ENCODE results near the gene TBPL1.
"Not testable (repeated sequence)": the region's sequence is repeated elsewhere in the genome, so short reads cannot be mapped to it uniquely, and the experiment has no call there.

Gene TBPL1

DNA sequence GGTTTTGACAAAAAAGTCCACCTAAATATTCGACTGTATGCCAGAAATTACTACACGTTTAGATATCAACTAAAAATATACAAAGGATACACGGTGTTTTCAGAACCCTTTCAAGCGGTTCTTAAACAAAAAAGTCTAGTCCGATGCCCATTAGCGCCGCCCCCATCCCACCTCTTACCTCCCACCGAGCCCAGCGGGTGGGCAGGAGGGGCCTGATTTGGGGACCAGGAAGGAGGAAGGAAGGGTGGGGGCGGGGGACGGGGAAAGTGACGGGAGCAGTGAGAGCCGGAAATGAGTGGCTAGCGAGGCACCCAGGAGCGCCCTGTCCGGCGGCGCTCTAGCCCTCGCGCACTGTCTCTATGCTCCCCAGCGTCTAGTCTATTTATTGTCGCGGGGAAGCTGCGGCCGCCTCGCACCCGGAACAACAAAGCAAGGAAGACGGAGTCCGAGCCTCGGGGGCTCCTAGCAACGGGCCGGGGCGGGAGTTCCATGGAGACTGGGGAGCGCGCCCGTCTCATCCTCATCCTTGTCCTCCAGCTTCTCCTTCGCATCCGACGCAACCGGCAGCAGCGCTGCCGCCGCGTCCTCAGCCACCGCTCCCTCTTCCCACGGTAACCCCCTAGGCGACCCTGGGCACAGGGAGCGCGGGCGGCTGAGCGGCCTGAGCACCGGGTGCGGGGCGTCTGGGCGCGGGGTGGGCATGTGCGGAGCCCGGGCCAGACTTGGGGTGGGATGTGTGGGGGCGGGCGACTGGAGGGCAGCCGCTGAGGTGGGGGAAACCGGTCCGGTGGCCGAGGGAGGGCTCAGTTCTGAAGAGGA lies at the start of gene TBPL1:
Gene TBPL1 (plus strand): TSS at position 410 of the 819 bp plus-strand sequence. CDS start 26,902 bp downstream, outside the sequence.
- peak; percentile 70 for DNase-seq (ENCODE audit: low spot score)

DNA sequence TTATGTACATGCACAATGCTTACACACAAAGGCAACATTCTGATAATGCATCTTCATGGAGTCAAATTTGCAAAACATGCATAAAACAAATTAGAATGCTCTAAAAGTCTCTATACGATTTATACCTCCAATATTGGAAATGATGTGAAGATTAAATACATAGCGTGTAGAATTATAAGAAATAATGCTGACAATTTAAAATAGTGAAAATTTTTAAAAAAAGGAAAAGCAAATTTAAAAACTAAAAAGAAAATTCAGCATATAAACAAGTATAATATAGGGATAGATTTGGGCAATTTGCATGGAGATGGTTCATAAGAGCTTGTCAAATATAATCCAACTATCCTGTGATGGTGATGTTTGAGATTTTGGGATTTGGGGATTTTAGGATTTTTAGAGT lies 49.2 kb upstream of the TBPL1 start:
- no peak for DNase-seq (ENCODE audit: low spot score)

DNA sequence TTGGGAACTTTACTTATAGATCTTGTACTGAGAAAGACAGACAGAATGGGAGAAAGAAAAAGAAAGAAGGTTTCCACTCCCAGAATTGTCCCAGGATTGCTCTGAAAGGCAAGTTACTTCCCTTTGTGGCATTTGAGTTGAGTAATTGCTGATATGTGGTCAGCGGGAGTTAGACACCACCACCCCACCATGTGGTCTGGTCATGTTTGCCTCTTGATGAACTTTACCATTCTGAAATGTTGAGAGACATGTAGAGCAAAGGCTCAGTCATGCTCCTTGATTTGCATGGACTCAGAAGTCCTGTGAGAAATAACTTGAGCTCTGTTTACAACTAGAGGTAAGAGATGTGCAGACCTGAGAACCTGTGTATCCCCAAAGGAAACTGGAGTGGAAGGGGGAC lies 47.0 kb upstream of the TBPL1 start:
- no peak for DNase-seq (ENCODE audit: low spot score)

DNA sequence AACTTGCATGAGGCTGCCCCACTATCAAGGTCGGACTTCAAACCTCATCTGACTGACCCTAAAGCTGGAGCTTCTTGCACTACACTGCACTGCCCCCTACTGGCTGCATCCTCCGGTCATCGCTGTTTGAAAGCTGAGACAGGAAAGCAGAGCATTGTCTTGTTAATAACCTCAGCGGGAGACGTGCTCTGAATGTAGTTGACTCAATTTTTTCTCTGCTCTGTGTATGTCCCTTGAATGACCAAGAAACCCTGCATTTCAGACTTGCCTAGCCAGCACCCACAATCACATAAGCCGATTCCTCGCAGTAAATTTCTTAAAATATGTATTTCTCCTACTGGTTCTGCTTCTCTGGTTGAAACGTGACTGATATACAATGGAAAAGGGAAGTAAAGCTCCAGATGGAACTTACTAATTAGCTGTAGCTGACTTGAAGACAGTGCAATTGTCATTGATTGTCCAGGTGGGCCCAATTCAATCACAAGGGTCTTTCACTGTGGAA lies 36.3 kb upstream of the TBPL1 start:
- DNase-seq (ENCODE audit: low spot score) = peak; percentile 63

DNA sequence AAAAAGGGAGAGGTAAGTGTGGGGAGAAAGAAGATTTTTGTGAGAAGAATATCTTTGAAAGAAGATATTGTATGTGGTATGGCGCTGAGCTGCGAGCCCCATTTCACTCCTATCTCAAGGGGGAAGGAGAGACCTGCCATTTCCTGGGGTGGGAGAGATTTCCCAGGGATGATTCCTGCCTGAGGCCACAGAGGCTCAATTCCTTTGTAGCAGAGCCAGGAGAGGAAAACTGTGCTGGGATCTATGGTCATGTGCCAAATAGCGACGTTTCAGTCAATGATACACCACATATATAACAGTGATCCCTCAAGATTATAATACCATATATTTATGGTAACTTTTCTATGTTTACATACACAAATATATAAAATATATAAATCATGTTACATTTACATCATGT lies 35.2 kb upstream of the TBPL1 start:
- peak; percentile 68 for DNase-seq (ENCODE audit: low spot score)

DNA sequence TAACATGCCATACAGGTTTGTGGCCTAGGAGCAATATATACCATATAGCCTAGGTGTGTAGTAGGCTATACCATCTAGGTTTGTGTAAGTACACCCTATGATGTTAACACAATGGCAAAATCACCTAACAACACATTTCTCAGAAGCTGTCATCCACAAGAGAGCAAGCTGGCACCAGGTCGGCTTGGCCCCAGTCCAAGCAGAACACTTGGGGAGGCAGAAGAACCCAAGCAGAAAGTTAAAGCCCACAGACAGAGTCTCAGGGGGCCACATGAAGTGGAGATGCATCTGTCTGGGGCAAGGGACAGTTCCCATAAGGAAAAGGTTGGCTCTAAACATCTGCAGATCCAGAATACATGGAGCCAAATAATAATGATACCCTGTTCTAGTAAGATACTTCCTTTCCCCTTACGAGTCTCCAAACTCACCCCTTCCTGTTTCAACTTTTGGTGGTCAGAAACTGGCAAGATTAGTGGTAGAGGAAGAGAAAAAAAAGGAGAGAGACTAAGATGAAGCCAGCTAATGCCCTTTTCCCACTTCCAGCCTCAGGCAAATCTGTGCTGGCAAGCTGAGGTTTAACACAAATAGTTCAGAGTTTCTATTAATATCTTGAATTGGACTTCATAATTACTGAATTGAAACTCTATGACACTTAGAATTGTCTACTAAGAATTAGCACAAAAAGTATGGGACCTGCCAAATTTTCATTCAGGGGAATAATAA lies 34.7 kb upstream of the TBPL1 start:
- peak; percentile 32 for DNase-seq (ENCODE audit: low spot score)

DNA sequence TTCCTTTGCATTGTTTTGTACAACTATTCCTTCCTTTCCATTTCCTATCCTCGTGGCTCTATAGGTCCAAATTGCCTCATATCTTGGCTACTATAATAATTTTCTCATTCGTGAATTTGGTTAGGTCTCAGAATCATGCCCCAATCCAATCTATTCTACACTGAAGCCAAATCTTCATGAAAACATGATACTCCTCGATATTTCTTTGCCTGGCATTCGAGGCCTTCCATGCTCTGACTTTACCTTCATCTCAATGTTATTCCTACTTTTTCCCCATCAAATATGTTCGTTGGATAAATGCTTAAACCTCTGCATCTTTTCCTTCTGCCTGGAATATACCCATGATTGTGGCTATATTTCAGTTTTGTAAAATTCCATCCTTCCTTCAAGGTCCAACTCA lies 33.7 kb upstream of the TBPL1 start:
- DNase-seq (ENCODE audit: low spot score) = no peak

DNA sequence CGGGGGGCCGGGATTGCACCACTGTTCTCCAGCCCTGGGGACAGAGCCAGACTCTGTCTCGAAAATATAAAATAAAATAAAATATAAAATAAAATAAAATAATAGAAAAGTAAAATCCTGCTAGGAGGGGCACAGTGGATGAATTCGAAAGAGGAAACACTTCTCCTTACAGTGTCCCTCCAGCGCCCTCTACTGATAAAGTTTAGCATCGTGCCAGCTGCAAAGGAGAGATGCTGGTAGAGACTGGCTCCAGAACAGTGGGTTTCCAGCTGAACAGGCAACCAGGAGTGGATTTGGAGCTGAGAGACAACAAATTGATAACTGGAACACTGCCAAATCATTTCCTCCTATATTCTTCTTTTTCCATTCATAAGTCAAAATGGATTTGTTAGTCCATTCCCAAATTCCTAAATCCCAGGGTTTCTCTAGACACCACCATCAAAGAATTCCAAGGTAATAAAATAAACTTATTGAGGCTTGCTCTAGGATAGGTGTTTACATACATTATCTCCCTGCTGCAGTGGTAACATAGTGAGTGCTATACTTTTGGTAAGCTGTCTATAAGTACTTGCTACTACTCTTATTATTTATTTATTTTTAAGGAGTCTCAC lies 31.7 kb upstream of the TBPL1 start:
- peak; percentile 78 for DNase-seq (ENCODE audit: low spot score)

DNA sequence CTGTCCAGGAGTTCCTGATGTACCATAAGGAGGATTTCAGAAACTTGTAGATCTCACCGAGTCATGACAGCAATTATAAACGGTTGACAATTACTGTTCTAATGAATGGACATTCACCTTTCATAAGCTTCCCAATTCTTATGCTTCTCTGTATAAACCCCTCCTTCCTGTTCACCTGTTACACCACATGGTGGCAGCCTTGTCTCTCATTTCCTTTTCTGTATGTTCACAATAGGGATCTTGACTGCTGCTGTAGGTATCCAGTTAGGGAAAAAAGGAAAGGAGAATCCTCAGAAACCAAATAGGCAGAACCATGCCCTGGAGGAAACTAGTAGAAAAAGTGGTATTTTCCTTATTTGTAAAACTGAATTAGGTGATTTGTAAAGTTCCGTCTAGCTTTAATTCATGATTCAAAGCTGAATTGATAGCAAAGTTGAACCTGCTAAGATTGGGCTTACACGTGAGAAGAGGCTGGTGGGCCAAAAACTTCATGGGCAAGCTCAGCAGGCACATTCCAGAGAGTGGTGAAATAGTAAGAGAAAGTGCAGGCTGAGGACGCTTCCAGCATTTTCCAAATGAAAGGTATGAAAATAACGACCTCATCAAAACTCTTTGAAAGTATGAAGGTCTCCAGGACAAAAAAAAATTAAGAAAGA lies 29.0 kb upstream of the TBPL1 start:
- peak; percentile 69 for DNase-seq (ENCODE audit: low spot score)

DNA sequence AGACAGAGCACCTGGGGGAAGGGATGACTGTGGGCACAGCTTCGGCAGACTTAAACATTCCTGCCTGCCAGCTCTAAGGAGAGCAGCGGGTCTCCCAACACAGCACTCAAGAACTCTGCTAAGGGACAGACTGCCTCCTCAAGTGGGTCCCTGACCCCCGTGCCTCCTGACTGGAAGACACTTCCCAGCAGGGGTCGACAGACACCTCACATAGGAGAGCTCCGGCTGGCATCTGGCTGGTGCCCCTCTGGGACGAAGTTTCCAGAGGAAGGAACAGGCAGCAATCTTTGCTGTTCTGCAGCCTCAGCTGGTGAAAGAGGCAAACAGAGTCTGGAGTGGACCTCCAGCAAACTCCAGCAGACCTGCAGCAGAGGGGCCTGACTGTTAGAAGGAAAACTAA lies 21.8 kb upstream of the TBPL1 start:
- not testable (repeated sequence) for DNase-seq (ENCODE audit: low spot score)

DNA sequence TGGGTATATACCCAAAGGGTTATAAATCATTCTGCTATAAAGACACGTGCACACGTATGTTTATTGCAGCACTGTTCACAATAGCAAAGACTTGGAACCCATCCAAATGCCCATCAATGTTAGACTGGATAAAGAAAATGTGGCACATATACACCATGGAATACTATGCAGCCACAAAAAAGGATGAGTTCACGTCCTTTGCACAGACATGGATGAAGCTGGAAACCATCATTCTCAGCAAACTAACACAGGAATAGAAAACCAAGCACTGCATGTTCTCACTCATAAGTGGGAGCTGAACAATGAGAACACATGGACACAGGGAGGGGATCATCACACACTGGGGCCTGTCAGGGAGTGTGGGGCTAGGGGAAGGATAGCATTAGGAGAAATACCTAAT lies 16.7 kb upstream of the TBPL1 start:
- DNase-seq (ENCODE audit: low spot score) = not testable (repeated sequence)

DNA sequence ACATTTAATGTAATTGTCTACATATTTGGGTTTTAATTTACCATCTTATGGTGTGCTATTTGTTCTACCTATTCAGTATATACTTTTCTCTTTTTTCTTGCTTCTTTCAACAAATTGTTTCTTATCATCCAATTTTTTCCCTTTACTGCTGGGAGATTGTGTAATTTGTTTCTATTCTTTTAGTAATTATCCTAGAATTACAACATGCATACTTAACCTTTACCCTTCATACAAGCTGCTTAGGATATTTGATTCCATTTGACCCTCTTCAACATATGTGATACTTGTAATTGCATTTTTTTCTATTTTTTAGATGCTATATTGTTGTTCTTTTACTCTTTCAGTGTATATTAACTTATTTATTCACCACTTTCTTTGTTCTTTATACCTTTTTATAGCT lies 15.1 kb upstream of the TBPL1 start:
- DNase-seq (ENCODE audit: low spot score) = no peak

DNA sequence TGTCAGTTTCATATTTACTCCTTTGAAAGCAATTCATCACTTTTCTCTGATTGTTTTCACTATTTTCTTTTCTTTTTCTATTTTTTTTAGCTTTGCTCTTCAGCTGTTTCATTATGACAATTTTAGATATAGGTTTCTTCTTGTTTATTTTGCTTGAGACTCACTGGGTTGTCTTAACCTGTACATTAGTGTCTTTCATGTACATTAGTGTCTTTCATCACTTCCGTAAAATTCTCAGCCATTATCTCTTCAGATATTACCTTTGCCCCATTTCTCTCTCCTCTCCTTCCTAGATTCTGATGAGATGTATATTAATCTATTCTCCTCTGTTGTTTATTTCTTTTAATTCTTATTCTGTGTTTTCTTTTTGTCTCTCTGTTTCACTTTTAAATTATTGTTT lies 14.5 kb upstream of the TBPL1 start:
- DNase-seq (ENCODE audit: low spot score) = no peak

DNA sequence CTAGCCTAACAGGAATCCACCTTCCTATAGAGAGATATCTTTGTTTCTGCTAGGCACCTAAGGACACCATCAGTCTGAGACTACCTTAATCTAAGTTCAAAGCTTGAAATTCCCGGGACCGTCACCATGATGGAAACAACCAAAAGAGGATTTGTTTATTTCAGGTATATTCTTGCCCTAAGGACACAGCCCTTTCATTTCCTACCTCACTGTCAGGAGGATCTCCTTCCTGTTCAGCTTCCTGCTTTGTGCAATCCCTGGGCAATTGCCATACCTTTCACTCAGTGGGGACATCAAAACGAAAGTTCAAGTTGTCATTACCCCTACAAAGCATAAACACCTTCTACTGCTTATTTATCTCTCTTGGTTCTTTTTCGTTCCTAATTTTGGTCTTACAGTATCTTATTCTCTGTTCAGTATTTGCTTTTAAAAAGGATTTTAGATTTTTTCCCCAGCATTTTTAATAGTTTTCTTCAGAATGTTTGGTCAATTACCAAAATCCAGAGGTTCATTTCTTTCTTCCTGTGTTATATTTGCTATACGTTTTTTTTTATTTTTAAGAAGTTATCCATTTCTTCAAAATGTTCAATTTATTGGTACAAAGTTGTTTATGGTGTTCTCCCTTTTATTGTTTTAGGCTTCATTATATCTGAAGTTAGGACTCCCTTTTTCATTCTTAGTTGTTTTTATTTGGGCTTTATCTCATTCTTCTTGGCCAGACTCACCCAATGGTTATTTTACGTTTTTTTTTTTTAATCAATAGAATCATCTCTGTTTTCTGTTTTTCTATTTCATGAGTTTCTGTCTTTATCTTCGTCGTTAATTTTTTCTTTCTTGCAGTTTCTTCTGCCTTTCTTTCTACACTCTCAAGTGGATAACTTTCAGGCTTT lies 13.0 kb upstream of the TBPL1 start:
- no peak for DNase-seq (ENCODE audit: low spot score)

DNA sequence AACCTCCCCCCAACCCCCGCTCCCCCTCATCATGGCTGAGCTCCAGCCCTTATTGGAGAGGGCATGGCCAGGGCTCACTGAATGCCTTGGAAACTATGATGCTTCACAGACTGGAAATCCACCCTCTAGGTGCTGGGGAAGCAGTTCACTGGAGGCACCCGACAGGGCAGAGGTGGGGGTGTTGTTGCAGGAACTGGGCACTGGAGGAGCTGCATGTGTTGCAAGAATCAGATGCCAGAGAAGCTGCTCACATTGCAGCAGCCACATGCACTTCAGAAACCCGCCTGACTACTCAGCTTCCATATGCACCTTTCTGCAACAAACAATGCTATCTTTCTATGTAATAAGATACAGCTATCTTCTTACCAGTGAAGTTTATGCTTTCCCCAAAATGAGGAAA lies 7.9 kb upstream of the TBPL1 start:
- no peak for DNase-seq (ENCODE audit: low spot score)

DNA sequence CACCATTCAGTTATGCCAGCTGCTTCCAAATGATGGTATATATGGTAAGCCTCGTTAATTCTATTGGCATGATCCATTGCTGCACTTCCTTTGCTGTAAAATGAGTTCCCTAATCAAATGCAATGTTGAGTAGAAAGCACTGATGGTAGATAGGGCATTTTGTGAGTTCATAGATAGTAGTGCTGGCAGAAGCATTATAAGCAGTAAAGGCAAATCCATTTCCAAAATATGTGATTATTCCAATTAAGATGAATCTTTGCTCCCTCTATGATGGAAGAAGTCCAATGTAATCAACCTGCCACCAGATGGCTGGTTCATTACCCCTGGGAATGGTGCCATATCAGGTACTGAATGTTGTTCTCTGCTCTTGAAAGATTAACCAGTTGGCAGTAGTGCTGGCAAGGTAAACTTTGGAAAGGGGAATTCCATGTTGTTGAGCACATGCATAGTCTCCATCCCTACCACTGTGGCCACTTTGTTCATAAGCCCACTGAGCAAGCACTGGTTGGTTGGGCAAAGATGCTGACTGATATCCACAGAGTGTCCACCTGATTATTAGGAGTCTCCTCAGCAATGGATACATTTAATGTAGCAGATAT lies 5.6 kb upstream of the TBPL1 start:
- no peak for DNase-seq (ENCODE audit: low spot score)

DNA sequence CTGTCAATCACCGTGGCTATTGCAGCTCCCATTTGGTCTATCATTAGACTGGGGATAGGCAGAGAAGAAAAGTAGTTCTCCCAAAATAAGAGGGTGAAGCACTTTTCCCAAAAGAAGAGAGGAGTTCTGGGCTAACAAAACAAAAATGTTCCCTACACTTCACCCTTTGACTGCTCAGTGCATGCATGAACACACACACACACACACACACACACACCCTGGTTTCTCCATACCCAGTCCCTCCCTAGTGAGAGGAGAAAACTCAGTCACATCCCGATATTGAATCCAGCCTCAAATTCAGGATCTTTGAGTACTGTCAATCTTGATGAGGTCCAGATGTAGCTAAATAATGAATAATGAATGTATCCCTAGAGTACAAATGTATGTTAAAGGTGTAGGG lies 4.6 kb upstream of the TBPL1 start:
- no peak for DNase-seq (ENCODE audit: low spot score)

DNA sequence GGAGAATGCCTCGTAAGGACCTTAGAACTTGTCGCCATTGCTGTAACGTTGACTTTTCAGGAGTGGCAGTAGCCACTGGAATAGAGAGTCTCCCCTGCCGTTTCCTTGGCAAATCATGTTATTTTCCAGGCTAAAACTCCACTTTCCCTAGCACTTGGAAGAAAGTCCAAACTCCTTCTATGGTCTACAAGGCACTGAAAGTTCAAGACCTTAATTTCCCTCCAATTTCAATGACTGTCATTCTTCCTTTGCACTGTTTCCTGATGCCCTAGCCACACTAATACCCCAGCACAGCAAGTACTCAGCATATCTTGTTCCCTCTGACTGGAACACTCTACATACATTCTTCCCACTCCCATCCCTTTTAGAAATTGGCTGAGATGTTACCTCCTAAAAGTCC lies 1.8 kb upstream of the TBPL1 start:
- no peak for DNase-seq (ENCODE audit: low spot score)

DNA sequence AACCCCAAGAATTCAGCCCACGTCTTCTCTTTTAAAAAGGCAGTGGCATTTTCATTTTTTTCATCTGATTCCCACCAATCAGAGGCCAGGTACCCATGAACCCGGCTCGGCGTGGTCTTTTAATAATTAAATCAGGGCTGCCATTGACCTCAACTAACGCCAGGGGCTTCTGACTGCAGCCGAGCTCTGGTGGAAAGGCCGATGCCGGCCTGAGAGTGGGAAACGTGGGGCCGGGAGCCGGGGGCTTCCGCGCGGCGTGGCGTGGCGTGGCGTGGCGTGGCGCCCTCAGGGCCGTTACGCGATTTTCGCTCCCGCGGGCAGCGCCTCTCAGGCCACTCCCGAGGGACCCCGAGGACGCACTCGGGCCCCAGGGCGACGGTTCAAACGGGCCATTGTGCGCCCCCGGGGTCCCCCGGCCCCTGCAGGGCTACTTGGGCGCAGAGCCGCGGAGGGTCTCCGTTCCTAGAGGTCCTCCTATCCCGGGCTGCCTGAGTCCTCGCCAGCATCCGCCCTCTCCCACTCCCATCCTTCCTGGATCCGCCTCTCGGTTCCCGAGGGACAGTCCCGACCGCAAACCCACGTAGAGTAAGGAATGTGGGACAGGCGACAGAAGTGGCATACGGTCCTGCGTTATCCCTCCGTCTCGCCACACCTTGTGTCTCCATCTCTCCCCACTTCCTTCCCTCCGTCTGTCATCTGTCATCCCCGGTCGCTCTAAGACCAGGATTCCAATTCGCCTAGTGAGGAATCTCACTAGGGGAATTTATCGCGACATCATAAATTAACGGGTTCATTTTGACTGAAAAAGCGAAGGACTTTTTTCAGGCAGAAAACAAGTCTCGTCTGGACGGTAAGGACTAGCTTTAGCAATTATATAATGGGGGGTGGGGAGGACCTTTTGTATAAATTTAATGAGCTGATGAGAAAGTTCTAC lies 876 bp upstream of the TBPL1 start:
- DNase-seq (ENCODE audit: low spot score) = peak; percentile 45

Data from COLO829 (cell line).